ENCODE results near the gene FAM76A.

- TF ChIP-seq CTCF (IDR thresholded peaks at IDR 0.05) (no peak), POLR2A (IDR thresholded peaks at IDR 0.05) (no peak)
Observed at GRCh38 chr1:27789540-27790041, 63.8 kb downstream of the FAM76A start.
